RPMI8226 (cell line): ENCODE data around the gene USP24.

Source experiments
- DNase-seq: peaks from one replicate; pipeline ENCODE4 v3.0.0-alpha.2; 2015

Gene USP24

GRCh38 chr1:55095095-55095494, 120.1 kb downstream of the USP24 start:
- DNase-seq = no peak

- DNase-seq = no peak
Observed at GRCh38 chr1:55092475-55092874, 122.7 kb downstream of the USP24 start.

GRCh38 chr1:55089683-55090082, 125.5 kb downstream of the USP24 start:
- DNase-seq = no peak

GRCh38 chr1:55088413-55088812, 126.8 kb downstream of the USP24 start:
- no peak for DNase-seq

GRCh38 chr1:55087439-55087838, 127.7 kb downstream of the USP24 start:
- no peak for DNase-seq

- no peak for DNase-seq
Observed at GRCh38 chr1:55084257-55084656, 130.9 kb downstream of the USP24 start.

GRCh38 chr1:55081905-55082296, 133.3 kb downstream of the USP24 start:
- DNase-seq = no peak

GRCh38 chr1:55081188-55081904, 133.8 kb downstream of the USP24 start:
- DNase-seq = no peak

GRCh38 chr1:55079651-55080050, 135.5 kb downstream of the USP24 start:
- DNase-seq = no peak

GRCh38 chr1:55078470-55078869, 136.7 kb downstream of the USP24 start:
- no peak for DNase-seq

GRCh38 chr1:55076356-55076755, 138.8 kb downstream of the USP24 start:
- DNase-seq = no peak

- DNase-seq = no peak
Observed at GRCh38 chr1:55074455-55074854, 140.7 kb downstream of the USP24 start.

GRCh38 chr1:55073187-55073916, 141.8 kb downstream of the USP24 start:
- DNase-seq = no peak

- DNase-seq = peak; percentile 25
Observed at GRCh38 chr1:55071477-55071876, 143.7 kb downstream of the USP24 start.

- DNase-seq = no peak
Observed at GRCh38 chr1:55070293-55071164, 144.6 kb downstream of the USP24 start.

GRCh38 chr1:55069280-55069679, 145.9 kb downstream of the USP24 start:
- DNase-seq = no peak

- no peak for DNase-seq
Observed at GRCh38 chr1:55068638-55069037, 146.5 kb downstream of the USP24 start.

- no peak for DNase-seq
Observed at GRCh38 chr1:55067914-55068313, 147.2 kb downstream of the USP24 start.

GRCh38 chr1:55067022-55067778, 148.0 kb downstream of the USP24 start:
- no peak for DNase-seq

GRCh38 chr1:55065648-55066047, 149.5 kb downstream of the USP24 start:
- DNase-seq = no peak

GRCh38 chr1:55064861-55065263, 150.3 kb downstream of the USP24 start:
- peak; percentile 30 for DNase-seq

- DNase-seq = peak; percentile 23
Observed at GRCh38 chr1:55064071-55064581, 151.0 kb downstream of the USP24 start.

GRCh38 chr1:55063577-55063942, 151.6 kb downstream of the USP24 start:
- DNase-seq = no peak
